IPS DF 19.7 (cell line): ENCODE data around the gene ASPHD2.
A peak's percentile ranks its signal among the peaks of the same experiment; 100 is the strongest.
"Not testable (repeated sequence)": the region's sequence is repeated elsewhere in the genome, so short reads cannot be mapped to it uniquely, and the experiment has no call there.

Experiments used
- DNase-seq: peaks from one replicate; pipeline ENCODE4 v3.0.0-alpha.2; 2013; ENCODE audit warnings: low read depth, low spot score

The ASPHD2 gene

DNA sequence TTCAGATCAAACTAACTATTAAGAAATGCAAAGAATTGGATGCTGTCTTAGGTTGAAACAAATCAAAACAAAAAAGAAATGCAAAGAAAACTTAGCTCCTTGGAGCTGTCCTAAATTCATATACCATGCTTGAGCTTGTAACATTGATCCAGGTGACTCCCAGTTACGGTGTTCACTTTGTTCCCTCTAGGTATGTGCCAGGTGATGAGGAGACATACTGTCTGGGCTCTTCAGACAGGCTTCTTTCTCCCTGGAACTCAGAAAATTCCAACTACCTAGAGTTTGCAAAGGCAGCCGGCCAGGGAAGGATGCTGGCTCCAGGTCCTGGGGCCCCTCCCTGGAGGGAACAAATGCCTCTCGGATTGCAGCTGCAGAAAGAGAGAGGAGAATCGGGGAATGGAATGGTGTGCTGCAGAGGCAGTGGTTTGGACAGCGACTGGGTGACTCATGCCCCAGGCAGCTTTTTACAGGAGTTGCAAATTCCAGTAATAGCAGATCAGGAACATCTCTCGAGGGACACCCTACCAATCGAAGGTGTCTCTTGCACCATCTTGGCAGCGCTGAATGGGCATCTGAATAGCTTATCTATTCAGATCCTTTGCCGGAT lies 12.3 kb upstream of the ASPHD2 start:
- peak; percentile 71 for DNase-seq

DNA sequence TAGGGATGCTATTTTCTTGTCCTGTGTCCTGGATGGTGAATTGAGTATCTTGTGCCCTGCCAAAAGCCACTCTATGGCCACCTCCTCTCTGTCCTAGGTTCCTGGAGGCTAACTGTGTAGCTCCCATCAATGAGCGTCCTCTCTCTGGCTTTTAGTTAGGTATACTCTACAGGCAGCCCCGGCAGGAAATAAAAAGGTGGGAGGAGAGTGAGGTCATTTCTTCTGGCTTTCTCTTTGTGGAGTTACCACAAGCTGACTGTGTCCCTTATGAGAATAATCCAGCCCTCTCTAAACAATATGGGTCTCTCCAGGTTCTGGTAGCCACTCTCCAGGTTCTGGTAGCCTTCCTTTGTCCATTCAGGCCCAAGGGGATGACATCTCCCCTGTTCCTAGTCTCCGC lies 11.7 kb upstream of the ASPHD2 start:
- DNase-seq: no peak

DNA sequence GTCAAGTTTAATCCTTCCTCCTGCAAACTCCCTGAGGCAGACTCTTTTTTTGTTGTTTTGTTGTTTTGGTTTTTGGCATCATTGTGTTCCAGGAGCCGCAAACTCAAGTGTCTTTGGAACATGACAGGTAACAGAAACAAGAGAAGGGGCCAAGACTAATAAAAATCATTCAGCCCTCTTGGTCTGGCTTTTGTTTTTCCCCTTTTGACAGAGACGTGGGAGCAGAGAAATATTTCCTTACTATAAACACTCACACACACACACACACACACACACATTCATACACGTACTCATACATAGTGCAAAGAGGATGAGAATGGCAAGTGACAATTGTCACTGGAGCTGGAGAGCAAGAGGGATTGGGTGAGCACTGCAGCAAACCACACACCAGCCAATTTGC lies 10.4 kb upstream of the ASPHD2 start:
- DNase-seq: no peak

DNA sequence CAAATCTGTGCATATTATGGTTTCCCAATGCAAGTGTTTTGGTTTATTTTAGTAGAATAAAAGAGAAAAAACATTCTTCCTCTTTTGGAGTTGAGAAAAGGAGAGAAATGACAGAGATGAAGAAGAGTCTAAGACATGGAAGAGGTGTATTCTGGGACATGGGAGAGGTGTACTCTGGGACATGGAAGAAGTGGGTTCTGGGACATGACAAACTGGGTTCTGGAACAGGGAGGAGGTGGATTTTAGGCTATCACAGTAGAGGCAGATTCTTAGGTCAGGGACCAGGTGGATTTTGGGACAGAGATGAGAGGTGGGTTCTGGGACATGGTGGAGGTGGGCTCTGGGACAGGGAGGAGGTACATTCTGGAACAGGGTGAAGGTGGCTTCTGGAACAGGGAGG lies 2.1 kb upstream of the ASPHD2 start:
- DNase-seq: no peak

DNA sequence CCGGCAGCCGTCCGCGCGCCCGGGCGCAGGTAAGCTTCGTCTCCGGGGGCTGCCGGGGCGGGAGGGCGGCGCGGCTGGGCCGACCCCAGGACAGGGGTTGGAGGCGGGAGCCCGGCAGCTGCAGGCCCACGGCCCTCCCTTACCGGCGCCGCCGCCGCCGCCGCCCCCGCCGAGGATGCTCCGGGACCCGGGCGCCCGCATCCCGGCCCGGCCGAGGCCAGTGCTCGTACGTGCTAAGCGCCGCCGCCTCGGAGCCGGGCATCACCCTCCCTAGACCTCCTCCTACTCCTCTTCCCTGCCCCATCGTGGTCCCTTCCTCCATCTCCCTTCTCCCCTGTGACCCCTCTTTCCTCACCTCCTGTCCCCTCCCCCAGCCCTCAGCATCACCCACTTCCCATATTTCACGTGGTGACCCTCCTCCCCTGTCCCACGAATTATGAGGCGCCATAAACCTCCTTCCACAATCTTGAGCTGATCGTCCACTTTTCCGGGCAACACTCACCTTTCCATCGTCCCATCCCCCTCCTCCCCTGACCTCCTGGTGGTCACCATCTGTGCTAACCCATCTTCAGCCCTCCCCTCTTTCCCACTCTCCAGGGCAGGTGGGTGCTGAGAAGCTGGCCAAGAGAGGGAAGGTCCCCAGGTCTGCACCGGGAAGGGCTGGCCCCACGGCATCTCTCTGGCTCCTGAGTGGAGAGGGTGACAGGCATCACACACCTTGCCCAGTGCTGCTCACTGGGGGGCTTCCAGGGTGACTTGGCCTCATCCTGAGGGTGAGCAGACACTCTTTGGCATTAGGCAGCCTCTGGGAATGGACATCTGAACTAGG lies 612 bp downstream of the ASPHD2 start:
- no peak for DNase-seq

DNA sequence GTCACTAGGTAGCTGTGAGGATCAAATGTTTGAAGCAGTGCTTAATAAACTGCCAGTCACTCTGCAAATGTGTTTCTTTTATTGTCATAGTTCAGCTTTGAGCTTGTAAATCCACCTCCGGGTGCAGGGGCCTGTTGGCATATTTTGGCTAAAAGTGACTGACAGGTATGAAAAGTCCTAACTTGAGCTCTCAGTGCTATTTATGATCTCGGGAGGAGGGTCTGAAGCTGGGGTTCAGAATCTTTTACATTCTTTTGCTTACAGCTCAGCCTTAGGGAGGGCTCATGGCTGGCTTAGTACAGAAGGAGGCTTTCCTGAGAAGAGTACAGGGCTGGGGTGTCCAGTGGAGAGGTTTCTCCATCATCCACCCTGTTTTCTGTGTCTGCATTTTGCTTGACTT lies 1.5 kb downstream of the ASPHD2 start:
- no peak for DNase-seq

DNA sequence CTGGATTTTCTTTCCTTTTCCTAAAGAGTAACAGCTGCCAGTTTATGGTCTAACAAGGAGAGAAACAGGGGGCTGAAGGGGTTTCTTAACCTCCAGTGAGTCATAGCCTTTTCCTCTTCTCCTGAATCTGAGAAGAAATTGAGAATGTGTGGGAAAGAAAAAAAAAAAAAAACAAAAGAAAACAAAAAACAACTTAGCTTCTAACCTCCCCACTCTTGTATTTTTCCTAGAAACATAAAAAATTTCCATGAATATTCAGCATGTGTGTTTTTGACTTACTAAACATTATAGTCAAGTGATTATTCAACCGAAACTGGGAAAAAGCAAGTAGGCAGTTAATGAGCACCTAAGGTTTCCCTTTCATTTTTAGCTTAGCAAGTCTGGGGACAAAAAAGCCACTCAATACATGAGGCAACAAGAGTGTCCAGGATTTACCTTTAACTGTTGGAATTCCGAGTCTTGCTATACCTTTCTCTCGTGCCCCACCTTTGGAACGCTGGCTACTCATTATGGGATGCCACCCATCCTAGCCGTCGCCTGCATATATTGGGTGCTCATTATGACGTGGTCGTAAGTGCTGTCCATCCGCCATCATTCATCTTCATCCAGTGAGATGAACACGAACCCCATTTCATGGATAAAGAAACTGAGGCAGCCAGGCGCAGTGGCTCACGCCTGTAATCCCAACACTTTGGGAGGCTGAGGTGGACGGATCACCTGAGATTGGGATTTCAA lies 2.4 kb downstream of the ASPHD2 start:
- no peak for DNase-seq

DNA sequence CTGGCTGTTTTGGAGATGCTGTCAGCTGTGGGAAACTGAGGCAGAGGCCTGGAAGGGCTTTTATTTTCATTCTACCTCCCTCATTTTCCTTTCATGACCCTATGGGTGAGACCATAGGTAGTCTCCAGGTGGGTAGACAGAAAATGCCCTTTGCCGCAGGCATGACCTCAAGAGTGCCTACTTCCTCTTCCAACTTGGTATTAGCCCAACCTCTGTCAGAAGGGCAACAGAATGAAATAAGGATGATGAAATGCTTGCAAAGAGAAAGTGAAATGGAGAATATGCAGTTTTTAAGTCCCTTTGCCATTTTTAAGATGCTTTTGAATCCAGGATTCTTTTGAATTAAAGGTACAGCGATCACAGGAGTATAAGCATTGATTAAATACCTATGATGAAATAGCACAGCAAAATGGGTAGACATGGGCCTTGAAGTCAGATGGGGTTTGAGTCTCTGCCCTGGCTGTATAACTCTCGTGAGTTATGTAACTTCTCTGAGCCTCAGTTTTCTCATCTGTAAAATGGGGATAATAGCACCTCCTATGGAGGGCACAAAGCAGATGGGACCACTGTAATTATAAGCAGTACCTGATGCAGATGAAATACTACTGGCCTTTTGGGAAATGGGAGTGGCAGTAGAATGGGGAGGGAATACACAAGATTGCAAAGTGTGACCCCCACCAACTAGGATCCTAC lies 3.7 kb downstream of the ASPHD2 start:
- no peak for DNase-seq

DNA sequence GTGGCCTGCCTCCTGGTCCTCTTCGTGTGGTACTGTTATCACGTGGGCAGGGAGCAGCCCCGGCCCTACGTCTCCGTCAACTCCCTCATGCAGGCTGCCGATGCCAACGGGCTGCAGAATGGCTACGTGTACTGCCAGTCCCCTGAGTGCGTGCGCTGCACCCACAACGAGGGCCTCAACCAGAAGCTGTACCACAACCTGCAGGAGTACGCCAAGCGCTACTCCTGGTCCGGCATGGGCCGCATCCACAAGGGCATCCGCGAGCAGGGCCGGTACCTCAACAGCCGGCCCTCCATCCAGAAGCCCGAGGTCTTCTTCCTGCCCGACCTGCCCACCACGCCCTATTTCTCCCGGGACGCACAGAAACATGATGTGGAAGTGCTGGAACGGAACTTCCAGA lies 4.7 kb downstream of the ASPHD2 start:
- DNase-seq: no peak

DNA sequence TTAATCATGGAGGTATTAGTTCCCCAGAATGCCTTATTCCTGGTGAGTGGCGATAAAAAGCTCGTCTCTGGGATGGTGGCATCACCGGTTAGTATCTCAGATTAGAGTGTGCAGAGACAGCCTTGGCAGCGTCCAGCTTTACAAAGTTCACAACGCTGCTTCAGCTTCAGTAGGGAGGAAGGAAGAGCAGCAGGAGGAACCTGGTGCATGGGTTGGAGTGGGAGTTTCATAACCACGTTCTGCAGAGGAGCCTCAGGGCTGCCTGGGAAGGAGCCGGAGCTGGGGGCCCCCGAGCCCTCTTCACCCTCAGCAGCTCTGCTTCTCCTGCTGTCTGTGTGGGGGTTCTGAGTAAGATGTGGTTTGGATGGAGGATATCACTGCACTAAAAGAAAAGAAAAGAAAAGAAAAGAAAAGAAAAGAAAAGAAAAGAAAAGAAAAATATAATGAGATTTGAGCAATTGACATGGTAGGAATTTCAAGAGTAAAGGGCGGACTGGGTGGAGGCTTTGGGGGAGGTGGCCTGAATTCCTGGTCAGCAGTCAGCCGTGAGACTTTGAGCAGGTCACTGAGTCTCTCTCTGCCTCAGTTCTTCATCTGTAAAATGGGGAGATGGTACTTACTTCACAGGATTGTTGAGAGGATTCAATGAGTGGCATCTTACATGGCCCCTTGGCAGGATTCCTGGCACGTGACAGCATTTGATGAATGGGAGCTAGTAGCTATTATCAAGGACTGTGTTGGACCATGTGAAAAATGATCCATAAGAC lies 6.5 kb downstream of the ASPHD2 start:
- no peak for DNase-seq

DNA sequence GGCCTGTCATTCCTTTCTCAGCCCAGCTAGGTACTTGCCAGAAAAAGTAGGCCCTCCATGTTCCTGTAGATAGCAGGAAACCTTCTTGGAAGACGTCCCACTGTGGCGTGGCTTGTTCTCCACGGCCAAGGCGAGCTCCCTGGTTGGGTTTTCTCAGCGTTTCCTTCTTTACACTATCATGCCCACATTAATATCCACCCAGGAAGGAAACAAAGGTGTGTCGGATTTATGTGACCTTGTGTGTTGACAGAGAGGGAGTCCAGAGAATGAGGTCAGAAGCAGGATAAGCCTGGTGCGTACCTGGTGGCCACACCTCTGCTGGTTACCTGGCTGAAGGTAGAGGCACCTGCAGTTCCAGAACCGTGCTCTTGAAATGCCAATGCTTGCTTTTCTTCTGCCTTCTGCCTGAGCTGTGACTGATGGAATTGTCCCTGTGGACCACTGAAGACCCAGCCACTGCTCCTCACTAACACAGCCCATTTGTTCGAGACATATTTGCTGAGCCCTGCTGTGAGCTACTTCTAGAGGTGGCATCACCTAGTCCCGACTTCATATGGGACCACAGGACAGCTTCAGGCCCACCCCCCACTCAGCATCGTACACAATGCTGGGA lies 7.9 kb downstream of the ASPHD2 start:
- DNase-seq: no peak

DNA sequence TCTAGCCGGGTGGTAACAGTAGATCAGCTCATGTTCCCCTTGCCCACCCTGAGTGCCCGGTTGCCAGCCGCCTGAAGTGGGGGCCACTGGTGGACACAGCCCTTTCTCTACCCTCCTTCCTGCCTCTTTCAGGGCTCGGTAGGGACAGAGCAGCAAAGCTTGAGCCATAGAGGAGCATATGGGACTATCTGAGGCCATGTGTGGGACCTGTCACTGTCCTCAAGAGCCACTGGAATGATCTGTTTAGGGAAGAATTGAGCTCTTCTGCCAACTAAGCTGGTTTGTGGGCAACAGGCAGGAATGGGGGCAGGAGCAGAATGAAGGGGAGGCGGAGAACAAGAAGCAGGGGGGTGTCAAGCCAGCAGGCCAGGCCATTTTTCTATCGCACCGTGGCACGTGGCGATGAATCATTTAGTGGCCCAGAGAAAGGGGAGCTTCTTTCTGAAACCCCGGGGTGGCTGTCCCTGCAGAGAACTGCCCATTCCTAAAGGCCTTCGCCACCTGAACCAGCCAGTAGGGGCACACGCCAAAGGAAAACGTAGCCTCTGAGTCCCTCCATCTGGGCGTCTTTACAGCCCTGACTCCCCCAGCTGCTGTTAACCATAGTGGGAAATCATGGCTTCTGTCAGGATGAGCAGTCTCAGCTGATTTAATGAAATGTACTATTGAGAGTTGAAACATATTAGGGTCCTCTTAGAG lies 8.8 kb downstream of the ASPHD2 start:
- no peak for DNase-seq

DNA sequence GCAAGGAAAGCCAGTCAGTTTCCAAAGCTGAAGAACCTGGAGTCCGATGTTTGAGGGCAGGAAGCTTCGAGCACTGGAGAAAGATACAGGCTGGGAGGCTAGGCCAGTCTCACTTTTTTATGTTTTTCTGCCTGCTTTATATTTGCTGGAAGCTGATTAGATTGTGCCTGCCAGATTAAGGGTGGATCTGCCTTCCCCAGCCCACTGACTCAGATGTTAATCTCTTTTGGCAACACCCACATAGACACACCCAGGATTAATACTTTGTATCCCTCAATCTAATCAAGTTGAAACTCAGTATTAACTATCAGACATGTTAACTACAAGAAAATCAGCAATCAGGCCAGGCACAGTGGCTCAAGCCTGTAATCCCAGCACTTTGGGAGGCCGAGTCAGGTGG lies 9.7 kb downstream of the ASPHD2 start:
- DNase-seq: not testable (repeated sequence)

DNA sequence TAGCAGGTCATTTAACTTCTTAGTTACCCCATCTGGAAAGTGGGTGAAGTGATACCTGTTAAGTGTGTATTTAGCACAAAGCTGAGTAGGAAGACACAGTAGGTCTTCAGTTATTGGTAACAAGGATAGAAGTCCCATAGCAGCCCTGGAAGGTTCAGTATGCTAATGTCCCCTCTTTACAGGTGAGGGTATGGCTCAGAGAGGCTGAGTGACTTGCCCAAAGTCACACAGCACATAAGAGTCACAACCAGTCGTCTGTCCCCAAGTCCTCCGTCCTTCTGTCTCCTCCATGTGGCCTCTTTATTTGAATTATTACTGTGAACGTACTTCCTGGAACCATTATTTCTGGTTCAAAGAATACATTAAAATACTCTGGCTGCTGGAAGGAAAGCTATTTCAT lies 10.5 kb downstream of the ASPHD2 start:
- no peak for DNase-seq

DNA sequence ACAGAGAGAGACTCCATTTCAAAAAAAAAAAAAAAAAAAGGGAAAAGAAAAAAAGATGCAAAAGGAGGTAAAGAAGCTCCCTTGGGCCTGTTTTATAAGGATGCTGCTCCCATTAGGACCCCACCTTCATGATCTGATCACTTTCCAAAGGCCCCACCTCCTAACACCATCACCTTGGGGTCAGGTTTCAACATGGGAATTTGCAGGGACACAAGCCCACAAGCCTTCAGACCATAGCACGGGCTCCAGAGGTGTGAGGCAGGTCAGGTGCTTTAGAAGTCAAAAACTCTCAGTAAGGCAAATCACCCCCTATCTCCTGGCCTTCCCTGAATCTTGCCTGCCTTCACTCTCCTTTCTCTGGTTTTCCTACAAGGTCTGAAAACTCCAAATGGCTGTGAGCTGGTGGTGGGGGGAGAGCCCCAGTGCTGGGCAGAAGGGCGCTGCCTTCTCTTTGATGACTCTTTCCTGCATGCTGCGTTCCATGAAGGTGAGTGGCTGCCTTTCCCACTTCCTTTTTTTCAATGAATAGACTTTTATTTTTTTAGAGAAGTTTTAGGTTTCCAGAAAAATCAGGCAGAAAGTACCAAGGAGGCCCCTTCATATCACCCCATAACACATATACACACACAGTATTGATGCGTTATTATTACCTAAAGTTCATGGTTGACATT lies 13.2 kb downstream of the ASPHD2 start:
- no peak for DNase-seq

DNA sequence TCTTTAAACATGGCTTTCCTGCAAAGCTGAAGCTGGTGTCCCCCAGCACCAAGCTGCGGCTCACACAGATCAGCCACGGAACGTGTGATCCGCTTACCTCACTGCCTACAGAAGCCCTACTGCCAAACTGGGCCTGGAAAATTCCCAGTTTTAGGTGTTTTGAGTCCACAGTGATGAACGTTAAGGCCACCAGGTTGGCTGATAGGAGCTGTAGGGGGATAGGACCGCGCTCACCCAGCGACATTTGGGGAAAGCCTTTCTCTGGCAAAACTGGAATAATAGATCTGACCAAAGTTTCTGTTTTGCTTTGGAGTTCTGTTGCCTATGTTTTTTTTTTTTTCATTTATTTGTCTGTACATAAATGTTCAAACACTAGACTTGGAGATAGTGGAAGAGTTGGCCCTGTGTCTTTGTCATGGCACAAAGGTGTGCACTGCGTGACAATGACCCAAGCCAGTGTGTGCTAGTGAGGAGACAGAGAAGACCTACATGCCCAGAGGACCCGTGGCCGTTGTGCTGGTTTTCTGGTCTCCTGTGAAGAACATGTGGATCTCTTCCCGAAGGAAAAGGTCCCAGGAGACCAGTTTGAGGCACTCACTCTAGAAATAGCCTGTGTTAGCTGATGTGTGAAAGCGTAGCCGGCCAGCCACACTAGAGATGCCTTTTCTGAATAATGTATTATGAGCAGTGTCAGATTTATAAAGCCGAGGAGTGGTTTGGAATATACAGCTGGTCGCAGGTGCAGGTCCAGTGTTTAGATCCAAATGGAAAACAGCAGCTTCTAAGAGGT lies 15.0 kb downstream of the ASPHD2 start:
- no peak for DNase-seq

DNA sequence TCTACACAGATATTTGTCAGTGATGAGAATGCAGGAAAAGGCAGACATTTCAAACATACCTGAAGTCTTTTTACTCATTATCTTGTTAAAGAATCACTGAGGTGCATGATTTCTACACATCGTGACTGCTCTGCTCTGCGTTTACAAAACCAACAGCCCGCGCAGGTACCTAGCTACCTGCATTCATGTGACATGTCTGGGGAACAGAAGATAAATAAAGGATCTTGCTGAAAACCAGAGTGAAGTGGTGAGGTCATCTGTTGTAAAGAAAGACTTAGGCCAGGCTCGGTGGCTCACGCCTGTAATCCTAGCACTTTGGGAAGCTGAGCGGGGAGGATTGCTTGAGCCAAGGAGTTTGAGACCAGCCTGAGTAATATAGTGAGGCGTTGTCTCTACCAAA lies 15.7 kb downstream of the ASPHD2 start:
- DNase-seq: no peak

DNA sequence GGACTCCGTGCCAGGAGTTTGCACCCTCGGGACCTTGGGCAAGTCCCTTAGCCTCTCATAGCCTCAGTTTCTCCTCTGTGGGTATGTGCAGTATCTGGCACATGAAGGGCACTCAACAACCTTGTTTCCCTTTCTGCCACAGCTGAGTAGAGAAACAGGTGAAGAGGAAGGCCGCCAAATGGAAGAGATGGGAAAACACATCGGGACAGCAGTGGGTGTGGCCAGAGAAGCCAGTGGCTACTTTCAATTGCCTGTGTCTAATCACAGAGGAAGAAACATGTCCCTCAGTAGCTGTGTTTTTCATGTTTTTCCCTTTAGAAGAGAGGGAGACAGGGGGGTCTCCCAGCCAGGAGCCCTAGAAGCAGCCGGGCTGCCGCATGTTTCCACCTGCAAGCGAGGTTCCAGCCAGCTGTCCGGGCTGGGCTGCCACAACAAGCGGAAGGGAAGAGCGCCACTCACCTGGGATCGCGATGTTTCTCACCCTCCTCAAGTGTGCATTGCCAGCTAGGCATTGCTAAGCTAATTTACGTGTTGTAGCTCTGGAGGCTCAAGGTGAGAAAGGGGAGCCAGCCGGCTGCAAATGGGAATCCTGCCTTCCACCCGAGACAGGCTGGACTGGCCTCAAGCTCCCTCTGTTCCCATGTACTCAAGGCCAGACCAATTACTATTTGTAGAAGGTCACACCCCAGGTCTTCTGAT lies 16.7 kb downstream of the ASPHD2 start:
- no peak for DNase-seq
